ENCODE results near the gene LONP2.

DNA sequence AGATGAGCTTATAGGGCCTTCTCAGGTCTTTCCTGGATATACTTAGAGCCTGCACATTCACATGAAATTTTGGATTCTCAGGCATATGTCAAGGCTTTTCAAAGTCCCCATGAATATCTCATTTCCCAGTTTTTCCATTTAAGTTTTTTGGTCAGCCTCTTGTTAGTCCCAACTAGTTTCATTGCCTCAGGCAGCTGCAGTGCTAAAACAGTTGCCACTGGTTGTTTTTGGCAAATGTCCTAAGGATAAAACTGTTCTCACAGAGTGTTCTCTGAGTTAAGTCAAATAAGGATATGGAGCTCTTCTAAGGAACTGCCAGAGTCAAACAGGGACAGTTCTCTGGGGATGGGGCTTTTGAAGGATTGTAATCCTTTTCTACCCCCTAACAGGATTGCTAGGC is 43.1 kb downstream of the LONP2 start:
- TF ChIP-seq CTCF (IDR thresholded peaks at IDR 0.05), result no peak
- TF ChIP-seq POLR2A (IDR thresholded peaks at IDR 0.05; ENCODE audit: low read depth), result no peak

All from esophagus muscularis mucosa (tissue), 3 donors.